Thyroid gland (tissue), 4 donors: ENCODE measurements around the gene LILRA6.
"Not testable (repeated sequence)": the region's sequence is repeated elsewhere in the genome, so short reads cannot be mapped to it uniquely, and the experiment has no call there.

Source experiments
- POLR2A ChIP-seq, 2 donors: fragments of 450-650 bp; IDR thresholded peaks; one replicate each; pipeline ENCODE4 v1.6.1; 2017; ENCODE audit warnings: antibody characterized with exemption in 2 of 2, mild to moderate bottlenecking in 2 of 2, moderate library complexity in 1 of 2
- TF ChIP-seq, protein P1 (sequence below), 6 experiments: fragments of 200-600 bp in 3 of 6; fragments of 450-650 bp in 3 of 6; sonication (generic) in 3 of 6; IDR thresholded peaks; one replicate each; pipeline ENCODE4 v1.5.1; 2016 to 2019; ENCODE audit warnings: antibody characterized with exemption in 6 of 6, mild to moderate bottlenecking in 2 of 6, inconsistent platforms in 1 of 6, moderate library complexity in 1 of 6

DNA sequence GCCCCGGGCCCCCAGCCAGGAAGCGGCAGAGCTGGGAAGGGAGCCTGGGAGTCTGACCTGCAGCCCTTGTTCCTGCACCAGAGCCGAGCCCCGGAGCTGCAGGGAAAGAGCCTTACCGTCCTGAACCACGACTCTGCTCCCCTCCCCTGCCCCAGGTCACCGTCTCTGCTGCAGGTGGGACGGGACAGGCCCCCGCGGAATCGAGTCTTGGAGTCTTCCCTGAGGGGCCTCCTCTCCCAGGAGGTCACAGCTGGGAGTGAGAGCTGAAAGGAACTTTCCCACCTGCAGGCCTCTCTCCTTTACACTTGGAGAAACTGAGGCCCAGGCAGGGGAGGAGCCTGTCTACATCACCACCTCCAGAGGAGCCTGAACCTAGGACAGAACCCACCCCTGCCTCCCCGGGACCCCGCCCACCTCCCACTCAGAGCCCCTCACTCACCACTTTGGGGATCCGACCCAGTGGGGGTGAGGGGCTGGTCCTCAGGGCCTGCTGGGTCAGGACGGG is 34.6 kb upstream of the LILRA6 start:
- TF ChIP-seq POLR2A (IDR thresholded peaks at IDR 0.05) = not testable (repeated sequence)
- TF ChIP-seq, protein P1, sequence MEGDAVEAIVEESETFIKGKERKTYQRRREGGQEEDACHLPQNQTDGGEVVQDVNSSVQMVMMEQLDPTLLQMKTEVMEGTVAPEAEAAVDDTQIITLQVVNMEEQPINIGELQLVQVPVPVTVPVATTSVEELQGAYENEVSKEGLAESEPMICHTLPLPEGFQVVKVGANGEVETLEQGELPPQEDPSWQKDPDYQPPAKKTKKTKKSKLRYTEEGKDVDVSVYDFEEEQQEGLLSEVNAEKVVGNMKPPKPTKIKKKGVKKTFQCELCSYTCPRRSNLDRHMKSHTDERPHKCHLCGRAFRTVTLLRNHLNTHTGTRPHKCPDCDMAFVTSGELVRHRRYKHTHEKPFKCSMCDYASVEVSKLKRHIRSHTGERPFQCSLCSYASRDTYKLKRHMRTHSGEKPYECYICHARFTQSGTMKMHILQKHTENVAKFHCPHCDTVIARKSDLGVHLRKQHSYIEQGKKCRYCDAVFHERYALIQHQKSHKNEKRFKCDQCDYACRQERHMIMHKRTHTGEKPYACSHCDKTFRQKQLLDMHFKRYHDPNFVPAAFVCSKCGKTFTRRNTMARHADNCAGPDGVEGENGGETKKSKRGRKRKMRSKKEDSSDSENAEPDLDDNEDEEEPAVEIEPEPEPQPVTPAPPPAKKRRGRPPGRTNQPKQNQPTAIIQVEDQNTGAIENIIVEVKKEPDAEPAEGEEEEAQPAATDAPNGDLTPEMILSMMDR (IDR thresholded peaks at IDR 0.05) = not testable (repeated sequence)
